Subcutaneous adipose tissue (tissue), 4 donors: ENCODE results near the gene LRRC4C. TPM values are rescaled to one million over a fixed set of nuclear protein-coding genes. Genes with fewer than 3 reads are reported as not detected.

ENCODE experiments used
- CTCF ChIP-seq: fragments of 450-650 bp; IDR thresholded peaks from one replicate; pipeline ENCODE4 v1.5.1; 2016; ENCODE audit warnings: low read depth, mild to moderate bottlenecking, control low read depth, antibody characterized with exemption, moderate library complexity
- total RNA-seq, 4 donors: library from RNA; depleted of rRNA; stranded (reverse); fragments of >200 nt; gene quantifications; one replicate each; pipeline ENCODE4 v1.1.0, GENCODE V29; 2016

Gene LRRC4C
- total RNA-seq, 4 donors from 2014 or later = 0.16 to 1.3 (median 1.0) TPM; not detected in 1

GRCh38 chr11:40722179-40722795 lies 737.2 kb downstream of the LRRC4C start:
- TF ChIP-seq CTCF = no peak

DNA sequence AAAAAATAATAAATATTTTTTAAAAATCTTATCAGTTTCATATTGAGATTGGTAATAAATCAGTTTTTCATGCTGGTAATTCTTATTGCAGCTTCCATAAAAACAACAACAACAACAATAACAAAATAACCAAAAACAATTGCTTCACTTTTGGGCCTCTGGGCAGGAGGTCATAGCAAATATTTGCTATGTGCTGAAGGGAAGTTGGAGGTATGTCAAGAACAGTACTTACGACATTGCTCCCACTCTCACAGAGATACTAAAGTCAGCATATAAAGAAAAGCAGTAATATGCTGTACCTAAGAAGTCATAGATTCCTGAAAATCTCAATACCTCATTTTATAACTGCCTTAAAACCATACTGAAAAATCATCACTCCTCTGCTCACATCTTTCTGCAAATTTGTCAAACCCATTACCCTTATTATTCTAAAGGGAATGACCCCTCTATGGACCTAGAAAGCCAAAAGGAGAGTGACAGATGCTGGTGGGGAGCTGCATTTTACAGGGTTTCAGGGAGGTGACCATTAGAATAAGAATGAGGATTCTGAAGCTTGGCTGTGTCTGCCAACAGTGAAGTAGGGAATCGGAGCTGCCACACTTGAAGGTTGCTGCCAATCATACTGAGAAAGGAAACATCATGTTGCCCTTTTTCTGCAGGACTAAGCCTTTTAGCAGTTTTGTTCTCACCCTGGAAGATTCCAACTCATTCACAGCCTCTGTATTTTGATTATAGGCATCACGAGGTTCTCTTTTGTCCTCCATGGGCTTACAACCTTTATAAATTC lies 742.9 kb downstream of the LRRC4C start:
- TF ChIP-seq CTCF = no peak

GRCh38 chr11:40713083-40713482 lies 746.4 kb downstream of the LRRC4C start:
- no peak for TF ChIP-seq CTCF

DNA sequence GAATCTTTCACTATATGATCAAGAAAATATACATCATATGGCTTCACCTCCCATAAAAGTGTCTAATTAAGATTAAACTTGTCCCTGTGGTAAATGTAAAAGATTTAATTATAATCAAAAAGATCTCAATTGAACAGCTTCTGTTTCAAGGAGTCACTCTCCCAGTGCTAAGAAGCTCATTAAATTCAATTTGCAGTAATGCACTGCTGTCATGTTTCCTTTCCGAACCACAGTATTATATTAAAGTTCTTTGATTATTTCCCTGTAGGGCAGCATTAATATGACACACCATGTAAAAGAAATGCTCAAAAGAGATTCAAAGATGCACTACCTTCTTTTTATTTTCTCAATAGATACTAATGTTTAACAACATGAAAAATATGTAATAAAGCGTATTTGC lies 758.4 kb downstream of the LRRC4C start:
- no peak for TF ChIP-seq CTCF

DNA sequence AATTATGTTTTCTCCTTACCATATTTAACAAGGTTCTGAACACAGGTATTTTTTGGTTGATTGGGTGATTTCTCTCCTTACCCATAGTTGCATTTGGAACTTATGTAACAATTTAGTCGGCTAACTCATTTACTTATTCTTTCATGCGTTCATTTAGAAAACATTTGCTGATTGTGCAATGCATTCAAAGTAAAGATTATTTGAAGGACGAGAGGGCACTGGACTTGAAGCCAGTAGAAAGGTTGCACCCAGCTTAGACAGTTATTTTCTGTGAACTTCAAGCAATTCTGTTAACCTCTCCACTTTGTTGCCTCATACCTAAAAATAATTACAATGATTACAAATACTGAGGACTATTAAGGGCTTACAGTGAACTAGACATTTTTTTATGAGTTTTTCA lies 769.6 kb downstream of the LRRC4C start:
- no peak for TF ChIP-seq CTCF

GRCh38 chr11:40688369-40688768 lies 771.1 kb downstream of the LRRC4C start:
- TF ChIP-seq CTCF = no peak

GRCh38 chr11:40686765-40687164 lies 772.7 kb downstream of the LRRC4C start:
- no peak for TF ChIP-seq CTCF
